Effector memory CD8-positive, alpha-beta T cell (primary cell): ENCODE data around the gene PXYLP1.
"Not testable (repeated sequence)": the region's sequence is repeated elsewhere in the genome, so short reads cannot be mapped to it uniquely, and the experiment has no call there.

ENCODE experiments used
- ATAC-seq: fragments of 150-1000 bp; cut with Tn5 transposase; replicated peaks from 2 replicates; pipeline ENCODE4 v1.10.0; 2021; ENCODE audit warnings: mild to moderate bottlenecking, moderate library complexity
- DNase-seq, 3 experiments: peaks; one replicate each; pipeline ENCODE4 v3.0.0; 2021
- H3K27ac Mint-ChIP-seq, 2 donors: one replicate each; pipeline ENCODE4 v1.8.0; 2022; ENCODE audit warnings: mild to moderate bottlenecking in 2 of 2, mixed read lengths in 2 of 2, moderate library complexity in 2 of 2
- H3K27me3 Mint-ChIP-seq, 2 donors: one replicate each; pipeline ENCODE4 v1.8.0; 2022; ENCODE audit warnings: mixed read lengths in 2 of 2
- H3K36me3 Mint-ChIP-seq: one replicate; pipeline ENCODE4 v1.8.0; 2022; ENCODE audit warnings: mild to moderate bottlenecking, moderate library complexity, mixed read lengths; ENCODE audit not compliant: insufficient read depth
- H3K4me1 Mint-ChIP-seq, 2 donors: one replicate each; pipeline ENCODE4 v1.8.0; 2022; ENCODE audit warnings: low read depth in 2 of 2, mixed read lengths in 2 of 2
- H3K4me3 Mint-ChIP-seq, 2 donors: one replicate each; pipeline ENCODE4 v1.8.0; 2022; ENCODE audit warnings: mild to moderate bottlenecking in 2 of 2, mixed read lengths in 2 of 2, moderate library complexity in 2 of 2
- H3K9me3 Mint-ChIP-seq, 2 donors: one replicate each; pipeline ENCODE4 v1.8.0; 2022; ENCODE audit warnings: mixed read lengths in 2 of 2

PXYLP1 gene

GRCh38 chr3:141289228-141289772 lies 57.7 kb downstream of the PXYLP1 start:
- ATAC-seq = no peak
- H3K4me1 Mint-ChIP-seq = peaks cover 2 to 8% of the 10 kb centered on the region in 2 donors
- no peaks in the 10 kb centered on the region for H3K27me3 Mint-ChIP-seq
- H3K4me3 Mint-ChIP-seq = no peak overlapping the region
- DNase-seq = no peak
- H3K9me3 Mint-ChIP-seq = no peaks in the 10 kb centered on the region
- H3K36me3 Mint-ChIP-seq = peaks cover 16% of the 10 kb centered on the region
- H3K27ac Mint-ChIP-seq = no peak overlapping the region

- ATAC-seq (no peak), DNase-seq (no peak)
- H3K4me1 Mint-ChIP-seq = peaks cover 7 to 14% of the 10 kb centered on the region in 2 donors
- peak overlapping the region in 1 of 2 donors; percentile 95 for H3K27ac Mint-ChIP-seq
- H3K36me3 Mint-ChIP-seq = peaks cover 9% of the 10 kb centered on the region
- no peak overlapping the region for H3K4me3 Mint-ChIP-seq
- no peaks in the 10 kb centered on the region for H3K27me3 Mint-ChIP-seq
- H3K9me3 Mint-ChIP-seq = no peaks in the 10 kb centered on the region
These were observed 60.1 kb downstream of the PXYLP1 start for GRCh38 chr3:141291559-141292355.

GRCh38 chr3:141292356-141293058 lies 60.9 kb downstream of the PXYLP1 start:
- H3K27me3 Mint-ChIP-seq = no peaks in the 10 kb centered on the region
- no peaks in the 10 kb centered on the region for H3K9me3 Mint-ChIP-seq
- DNase-seq (no peak), ATAC-seq (no peak)
- H3K27ac Mint-ChIP-seq = peak overlapping the region in 1 of 2 donors; percentile 95
- peaks cover 9% of the 10 kb centered on the region for H3K36me3 Mint-ChIP-seq
- no peak overlapping the region for H3K4me3 Mint-ChIP-seq
- peaks cover 7 to 14% of the 10 kb centered on the region in 2 donors for H3K4me1 Mint-ChIP-seq

GRCh38 chr3:141294301-141294700 lies 62.7 kb downstream of the PXYLP1 start:
- DNase-seq (no peak), ATAC-seq (no peak)
- Mint-ChIP-seq H3K27ac (peak overlapping the region; percentile 92 to 95), H3K4me3 (peak overlapping the region; percentile 76 to 88), H3K9me3 (no peaks in the 10 kb centered on the region), H3K27me3 (no peaks in the 10 kb centered on the region), H3K4me1 (peaks cover 7 to 14% of the 10 kb centered on the region in 2 donors), H3K36me3 (peaks cover 7% of the 10 kb centered on the region)

- Mint-ChIP-seq H3K4me3 (peak overlapping the region; percentile 76 to 88), H3K27ac (peak overlapping the region; percentile 92 to 95), H3K27me3 (no peaks in the 10 kb centered on the region), H3K9me3 (no peaks in the 10 kb centered on the region), H3K4me1 (peaks cover 7 to 14% of the 10 kb centered on the region in 2 donors), H3K36me3 (peaks cover 5% of the 10 kb centered on the region)
- DNase-seq (no peak), ATAC-seq (no peak)
These were observed 63.2 kb downstream of the PXYLP1 start for GRCh38 chr3:141294848-141295247.

GRCh38 chr3:141300426-141300825 lies 68.8 kb downstream of the PXYLP1 start:
- not testable (repeated sequence) for H3K36me3 Mint-ChIP-seq, H3K4me1 Mint-ChIP-seq, H3K9me3 Mint-ChIP-seq, H3K4me3 Mint-ChIP-seq, H3K27me3 Mint-ChIP-seq, DNase-seq, ATAC-seq, H3K27ac Mint-ChIP-seq

GRCh38 chr3:141302364-141303141 lies 70.9 kb downstream of the PXYLP1 start:
- DNase-seq (no peak), ATAC-seq (no peak)
- Mint-ChIP-seq H3K9me3 (no peaks in the 10 kb centered on the region), H3K27me3 (no peaks in the 10 kb centered on the region), H3K27ac (no peak overlapping the region), H3K4me1 (peaks cover 6 to 12% of the 10 kb centered on the region in 2 donors), H3K4me3 (no peak overlapping the region), H3K36me3 (no peaks in the 10 kb centered on the region)

- peak; percentile 84 for ATAC-seq
- Mint-ChIP-seq H3K9me3 (no peaks in the 10 kb centered on the region), H3K4me3 (no peak overlapping the region), H3K27me3 (no peaks in the 10 kb centered on the region), H3K27ac (no peak overlapping the region), H3K36me3 (no peaks in the 10 kb centered on the region), H3K4me1 (peaks cover 6 to 19% of the 10 kb centered on the region in 2 donors)
- peak; percentile 68 to 70 (median 69) for DNase-seq
These were observed 72.0 kb downstream of the PXYLP1 start for GRCh38 chr3:141303481-141304223.

GRCh38 chr3:141305436-141305835 lies 73.8 kb downstream of the PXYLP1 start:
- Mint-ChIP-seq H3K27me3 (no peaks in the 10 kb centered on the region), H3K27ac (no peak overlapping the region), H3K36me3 (no peaks in the 10 kb centered on the region), H3K4me1 (peaks cover 7 to 24% of the 10 kb centered on the region in 2 donors), H3K9me3 (no peaks in the 10 kb centered on the region), H3K4me3 (no peak overlapping the region)
- ATAC-seq (no peak), DNase-seq (no peak)

- ATAC-seq = no peak
- Mint-ChIP-seq H3K27ac (peak overlapping the region in 1 of 2 donors; percentile 90), H3K9me3 (no peaks in the 10 kb centered on the region), H3K36me3 (peaks cover 3% of the 10 kb centered on the region), H3K27me3 (no peaks in the 10 kb centered on the region), H3K4me3 (no peak overlapping the region), H3K4me1 (peaks cover 14 to 33% of the 10 kb centered on the region in 2 donors)
- no peak for DNase-seq
These were observed 74.7 kb downstream of the PXYLP1 start for GRCh38 chr3:141306276-141306675.

GRCh38 chr3:141306922-141307321 lies 75.3 kb downstream of the PXYLP1 start:
- H3K36me3 Mint-ChIP-seq = peaks cover 10% of the 10 kb centered on the region
- no peaks in the 10 kb centered on the region for H3K27me3 Mint-ChIP-seq
- ATAC-seq (no peak), DNase-seq (peak in 1 of 3 experiments; percentile 27)
- peak overlapping the region; percentile 51 to 59 for H3K4me3 Mint-ChIP-seq
- peaks cover 21 to 38% of the 10 kb centered on the region in 2 donors for H3K4me1 Mint-ChIP-seq
- no peaks in the 10 kb centered on the region for H3K9me3 Mint-ChIP-seq
- peak overlapping the region; percentile 53 to 90 for H3K27ac Mint-ChIP-seq

GRCh38 chr3:141307351-141308059 lies 75.9 kb downstream of the PXYLP1 start:
- H3K4me3 Mint-ChIP-seq = peak overlapping the region; percentile 51 to 59
- ATAC-seq (no peak), DNase-seq (no peak)
- peaks cover 11% of the 10 kb centered on the region for H3K36me3 Mint-ChIP-seq
- H3K9me3 Mint-ChIP-seq = no peaks in the 10 kb centered on the region
- peak overlapping the region; percentile 53 to 90 for H3K27ac Mint-ChIP-seq
- H3K27me3 Mint-ChIP-seq = no peaks in the 10 kb centered on the region
- H3K4me1 Mint-ChIP-seq = peaks cover 27 to 44% of the 10 kb centered on the region in 2 donors
